GM21423 (cell line): Measurements from ENCODE around the gene IQSEC3.

Source experiments
- ATAC-seq: cut with Tn5 transposase; IDR thresholded peaks from one replicate; pipeline ENCODE4 v1.9.1; 2021; ENCODE audit warnings: mild to moderate bottlenecking, moderate library complexity; ENCODE audit not compliant: unreplicated experiment

Gene IQSEC3

GRCh38 chr12:195951-196350 lies 129.4 kb downstream of the IQSEC3 start:
- ATAC-seq = no peak

GRCh38 chr12:196436-196835 lies 129.9 kb downstream of the IQSEC3 start:
- no peak for ATAC-seq

GRCh38 chr12:197347-197746 lies 130.8 kb downstream of the IQSEC3 start:
- no peak for ATAC-seq

- no peak for ATAC-seq
These were observed 131.5 kb downstream of the IQSEC3 start for GRCh38 chr12:197911-198695.

- no peak for ATAC-seq
These were observed 132.1 kb downstream of the IQSEC3 start for GRCh38 chr12:198705-199104.

- ATAC-seq = no peak
These were observed 134.8 kb downstream of the IQSEC3 start for GRCh38 chr12:201361-201760.

GRCh38 chr12:202081-202731 lies 135.6 kb downstream of the IQSEC3 start:
- no peak for ATAC-seq

- ATAC-seq = no peak
These were observed 136.5 kb downstream of the IQSEC3 start for GRCh38 chr12:203074-203461.

- ATAC-seq = no peak
These were observed 137.1 kb downstream of the IQSEC3 start for GRCh38 chr12:203462-204260.

- no peak for ATAC-seq
These were observed 137.7 kb downstream of the IQSEC3 start for GRCh38 chr12:204261-204678.

GRCh38 chr12:205026-205425 lies 138.5 kb downstream of the IQSEC3 start:
- no peak for ATAC-seq

GRCh38 chr12:206746-207440 lies 140.3 kb downstream of the IQSEC3 start:
- no peak for ATAC-seq

- ATAC-seq = no peak
These were observed 141.2 kb downstream of the IQSEC3 start for GRCh38 chr12:207804-208203.

GRCh38 chr12:208813-209212 lies 142.2 kb downstream of the IQSEC3 start:
- ATAC-seq = no peak

- no peak for ATAC-seq
These were observed 142.7 kb downstream of the IQSEC3 start for GRCh38 chr12:209246-209645.

GRCh38 chr12:209851-210250 lies 143.3 kb downstream of the IQSEC3 start:
- ATAC-seq = no peak

GRCh38 chr12:210277-211141 lies 143.9 kb downstream of the IQSEC3 start:
- no peak for ATAC-seq

- ATAC-seq = no peak
These were observed 144.5 kb downstream of the IQSEC3 start for GRCh38 chr12:211142-211465.

- no peak for ATAC-seq
These were observed 145.3 kb downstream of the IQSEC3 start for GRCh38 chr12:211639-212414.

- ATAC-seq = no peak
These were observed 145.8 kb downstream of the IQSEC3 start for GRCh38 chr12:212415-212714.
